Glutamatergic neuron (in vitro differentiated cells): Measurements from ENCODE around the gene HYDIN. TPM values are rescaled to one million over a fixed set of nuclear protein-coding genes. Genes with fewer than 3 reads are reported as not detected.

ENCODE experiments used
- DNase-seq: peaks from one replicate; pipeline ENCODE4 v3.0.0; 2022
- H3K27ac Mint-ChIP-seq: one replicate; pipeline ENCODE4 v1.8.0; 2020; ENCODE audit warnings: mild to moderate bottlenecking, mixed read lengths, inconsistent platforms; ENCODE audit not compliant: unreplicated experiment
- H3K27me3 Mint-ChIP-seq: one replicate; pipeline ENCODE4 v1.8.0; 2020; ENCODE audit warnings: mild to moderate bottlenecking, moderate library complexity, mixed read lengths, inconsistent platforms; ENCODE audit not compliant: unreplicated experiment
- H3K36me3 Mint-ChIP-seq: one replicate; pipeline ENCODE4 v1.8.0; 2020; ENCODE audit warnings: mild to moderate bottlenecking, mixed read lengths, inconsistent platforms; ENCODE audit not compliant: unreplicated experiment
- H3K4me1 Mint-ChIP-seq: one replicate; pipeline ENCODE4 v1.8.0; 2020; ENCODE audit warnings: mild to moderate bottlenecking, low read depth, mixed read lengths, inconsistent platforms; ENCODE audit not compliant: unreplicated experiment
- H3K4me3 Mint-ChIP-seq: one replicate; pipeline ENCODE4 v1.8.0; 2020; ENCODE audit warnings: mild to moderate bottlenecking, mixed read lengths, inconsistent platforms; ENCODE audit not compliant: unreplicated experiment
- H3K9me3 Mint-ChIP-seq: one replicate; pipeline ENCODE4 v1.8.0; 2020; ENCODE audit warnings: mild to moderate bottlenecking, moderate library complexity, mixed read lengths, inconsistent platforms; ENCODE audit not compliant: unreplicated experiment
- CTCF ChIP-seq: fragments of 200-600 bp; sonication (generic); IDR thresholded peaks from one replicate; pipeline ENCODE4 v1.5.0; 2021; ENCODE audit not compliant: partially characterized antibody, unreplicated experiment
- total RNA-seq: library from RNA; stranded (reverse); fragmentation: NEBNext Ultra II Directional; extraction: Animal tissue kit (Norgen Biotek cat#: 25700); gene quantifications from one replicate; pipeline ENCODE4 v1.2.1, GENCODE V29; 2021; ENCODE audit not compliant: unreplicated experiment

Gene HYDIN
- total RNA-seq, 1 donor from 2014 or later, result 7.0 TPM

GRCh38 chr16:71255721-71256120, 25.2 kb upstream of the HYDIN start:
- no peak for TF ChIP-seq CTCF
- Mint-ChIP-seq H3K9me3 (peaks cover 6% of the 10 kb centered on the region), H3K27me3 (peaks cover 1% of the 10 kb centered on the region)

GRCh38 chr16:71254832-71255525, 24.5 kb upstream of the HYDIN start:
- Mint-ChIP-seq H3K4me3 (peak overlapping the region; percentile 67), H3K36me3 (no peaks in the 10 kb centered on the region), H3K9me3 (peaks cover 6% of the 10 kb centered on the region), H3K27me3 (peaks cover 1% of the 10 kb centered on the region), H3K27ac (peak overlapping the region; percentile 92), H3K4me1 (peaks cover 17% of the 10 kb centered on the region)
- no peak for TF ChIP-seq CTCF
- DNase-seq, result no peak

More at GRCh38 chr16:71255721-71256120, 25.2 kb upstream of the HYDIN start:
- DNase-seq, result peak; percentile 58
- Mint-ChIP-seq H3K4me1 (peaks cover 21% of the 10 kb centered on the region), H3K36me3 (no peaks in the 10 kb centered on the region), H3K4me3 (peak overlapping the region; percentile 21), H3K27ac (peak overlapping the region; percentile 85)

- Mint-ChIP-seq H3K36me3 (no peaks in the 10 kb centered on the region), H3K4me3 (no peak overlapping the region), H3K9me3 (peaks cover 4% of the 10 kb centered on the region), H3K27me3 (peaks cover 3% of the 10 kb centered on the region), H3K27ac (no peak overlapping the region), H3K4me1 (peaks cover 16% of the 10 kb centered on the region)
- no peak for DNase-seq
- TF ChIP-seq CTCF, result no peak
Measured at GRCh38 chr16:71250461-71251235, 20.1 kb upstream of the HYDIN start.

- Mint-ChIP-seq H3K27ac (no peak overlapping the region), H3K9me3 (peaks cover 1% of the 10 kb centered on the region), H3K36me3 (no peaks in the 10 kb centered on the region), H3K27me3 (peaks cover 3% of the 10 kb centered on the region), H3K4me1 (peaks cover 8% of the 10 kb centered on the region), H3K4me3 (no peak overlapping the region)
- TF ChIP-seq CTCF, result no peak
- DNase-seq, result no peak
Measured at GRCh38 chr16:71249399-71249798, 18.9 kb upstream of the HYDIN start.

- Mint-ChIP-seq H3K36me3 (no peaks in the 10 kb centered on the region), H3K4me1 (peaks cover 8% of the 10 kb centered on the region), H3K9me3 (peaks cover 1% of the 10 kb centered on the region), H3K4me3 (no peak overlapping the region), H3K27ac (no peak overlapping the region), H3K27me3 (peaks cover 2% of the 10 kb centered on the region)
- TF ChIP-seq CTCF, result no peak
- no peak for DNase-seq
Measured at GRCh38 chr16:71247478-71247877, 17.0 kb upstream of the HYDIN start.
